HepG2 (cell line): ENCODE measurements around the gene PSEN1. TPM values are rescaled to one million over a fixed set of nuclear protein-coding genes. Genes with fewer than 3 reads are reported as not detected.

Experiments used
- GATAD1 ChIP-seq: IDR thresholded peaks from 2 replicates; pipeline ENCODE4 v1.6.1; 2016; ENCODE audit warnings: missing genetic modification reagents, missing compliant biosample characterization
- MZF1 ChIP-seq: sonication (generic); formaldehyde crosslinking; IDR thresholded peaks from 2 replicates; pipeline ENCODE4 v1.8.1; 2023; ENCODE audit warnings: mild to moderate bottlenecking, missing genetic modification reagents, borderline replicate concordance
- ZNF317 ChIP-seq: sonication (generic); formaldehyde crosslinking; IDR thresholded peaks from 2 replicates; pipeline ENCODE4 v1.5.0; 2020; ENCODE audit warnings: mild to moderate bottlenecking, missing genetic modification reagents
- ZNF367 ChIP-seq: sonication (generic); formaldehyde crosslinking; IDR thresholded peaks from 2 replicates; pipeline ENCODE4 v1.4.0; 2020; ENCODE audit warnings: missing genetic modification reagents, borderline replicate concordance
- ZNF761 ChIP-seq: sonication (generic); formaldehyde crosslinking; conservative IDR thresholded peaks from 2 replicates; pipeline ENCODE4 v1.4.0; 2020; ENCODE audit warnings: mild to moderate bottlenecking, missing genetic modification reagents
- ZNF781 ChIP-seq: sonication (generic); formaldehyde crosslinking; IDR thresholded peaks from 2 replicates; pipeline ENCODE4 v1.5.1; 2020; ENCODE audit warnings: borderline replicate concordance, mild to moderate bottlenecking, missing genetic modification reagents; ENCODE audit errors: not compliant biosample characterization
- polyA plus RNA-seq, 8 experiments: library from polyadenylated mRNA; depleted of rRNA in 3 of 8; stranded (reverse) in 7 of 8; unstranded in 1 of 8; fragments of >200 nt; fragmentation: Illumina TruSeq in 4 of 8; extraction: Trizol in 4 of 8; gene quantifications; 2 replicates each; pipeline versions ENCODE4 v1.2.1 to v1.2.3, GENCODE V29; 2011 to 2016; ENCODE audit warnings: low read depth in 4 of 8, missing spikeins in 1 of 8, mixed read lengths in 1 of 8; ENCODE audit not compliant: insufficient read depth in 1 of 8
- total RNA-seq, 5 experiments: library from RNA; depleted of rRNA; stranded (reverse); fragments of >200 nt; fragmentation: Illumina TruSeq; extraction: Trizol; gene quantifications; 2 replicates each; pipeline ENCODE4 v1.2.3, GENCODE V29; 2016; ENCODE audit warnings: low read depth in 1 of 5
- TF ChIP-seq, protein P1 (sequence below): sonication (generic); formaldehyde crosslinking; IDR thresholded peaks from one replicate; pipeline ENCODE4 v1.5.1; 2020; ENCODE audit warnings: mild to moderate bottlenecking, missing genetic modification reagents; ENCODE audit errors: not compliant biosample characterization
- TF ChIP-seq, protein P2 (sequence below): sonication (generic); formaldehyde crosslinking; IDR thresholded peaks from 2 replicates; pipeline ENCODE4 v1.4.0; 2020; ENCODE audit warnings: missing genetic modification reagents, borderline replicate concordance
- TF ChIP-seq, protein P3 (sequence below): sonication (generic); formaldehyde crosslinking; IDR thresholded peaks from 2 replicates; pipeline ENCODE4 v1.4.0; 2020; ENCODE audit warnings: missing genetic modification reagents, borderline replicate concordance
- TF ChIP-seq, protein P4 (sequence below): sonication (generic); formaldehyde crosslinking; IDR thresholded peaks from 2 replicates; pipeline ENCODE4 v1.8.0; 2022; ENCODE audit warnings: low read depth, missing genetic modification reagents

Gene PSEN1
- total and polyA plus RNA-seq, 2 of the 13 experiments (the other 11 are each of a cell fraction or from before 2014, with no cell fraction given), result 12.5 to 26.6 TPM

DNA sequence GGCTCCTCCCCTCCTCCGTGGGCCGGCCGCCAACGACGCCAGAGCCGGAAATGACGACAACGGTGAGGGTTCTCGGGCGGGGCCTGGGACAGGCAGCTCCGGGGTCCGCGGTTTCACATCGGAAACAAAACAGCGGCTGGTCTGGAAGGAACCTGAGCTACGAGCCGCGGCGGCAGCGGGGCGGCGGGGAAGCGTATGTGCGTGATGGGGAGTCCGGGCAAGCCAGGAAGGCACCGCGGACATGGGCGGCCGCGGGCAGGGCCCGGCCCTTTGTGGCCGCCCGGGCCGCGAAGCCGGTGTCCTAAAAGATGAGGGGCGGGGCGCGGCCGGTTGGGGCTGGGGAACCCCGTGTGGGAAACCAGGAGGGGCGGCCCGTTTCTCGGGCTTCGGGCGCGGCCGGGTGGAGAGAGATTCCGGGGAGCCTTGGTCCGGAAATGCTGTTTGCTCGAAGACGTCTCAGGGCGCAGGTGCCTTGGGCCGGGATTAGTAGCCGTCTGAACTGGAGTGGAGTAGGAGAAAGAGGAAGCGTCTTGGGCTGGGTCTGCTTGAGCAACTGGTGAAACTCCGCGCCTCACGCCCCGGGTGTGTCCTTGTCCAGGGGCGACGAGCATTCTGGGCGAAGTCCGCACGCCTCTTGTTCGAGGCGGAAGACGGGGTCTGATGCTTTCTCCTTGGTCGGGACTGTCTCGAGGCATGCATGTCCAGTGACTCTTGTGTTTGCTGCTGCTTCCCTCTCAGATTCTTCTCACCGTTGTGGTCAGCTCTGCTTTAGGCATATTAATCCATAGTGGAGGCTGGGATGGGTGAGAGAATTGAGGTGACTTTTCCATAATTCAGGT is at the start of gene PSEN1 (continued):
- TF ChIP-seq, protein P1, sequence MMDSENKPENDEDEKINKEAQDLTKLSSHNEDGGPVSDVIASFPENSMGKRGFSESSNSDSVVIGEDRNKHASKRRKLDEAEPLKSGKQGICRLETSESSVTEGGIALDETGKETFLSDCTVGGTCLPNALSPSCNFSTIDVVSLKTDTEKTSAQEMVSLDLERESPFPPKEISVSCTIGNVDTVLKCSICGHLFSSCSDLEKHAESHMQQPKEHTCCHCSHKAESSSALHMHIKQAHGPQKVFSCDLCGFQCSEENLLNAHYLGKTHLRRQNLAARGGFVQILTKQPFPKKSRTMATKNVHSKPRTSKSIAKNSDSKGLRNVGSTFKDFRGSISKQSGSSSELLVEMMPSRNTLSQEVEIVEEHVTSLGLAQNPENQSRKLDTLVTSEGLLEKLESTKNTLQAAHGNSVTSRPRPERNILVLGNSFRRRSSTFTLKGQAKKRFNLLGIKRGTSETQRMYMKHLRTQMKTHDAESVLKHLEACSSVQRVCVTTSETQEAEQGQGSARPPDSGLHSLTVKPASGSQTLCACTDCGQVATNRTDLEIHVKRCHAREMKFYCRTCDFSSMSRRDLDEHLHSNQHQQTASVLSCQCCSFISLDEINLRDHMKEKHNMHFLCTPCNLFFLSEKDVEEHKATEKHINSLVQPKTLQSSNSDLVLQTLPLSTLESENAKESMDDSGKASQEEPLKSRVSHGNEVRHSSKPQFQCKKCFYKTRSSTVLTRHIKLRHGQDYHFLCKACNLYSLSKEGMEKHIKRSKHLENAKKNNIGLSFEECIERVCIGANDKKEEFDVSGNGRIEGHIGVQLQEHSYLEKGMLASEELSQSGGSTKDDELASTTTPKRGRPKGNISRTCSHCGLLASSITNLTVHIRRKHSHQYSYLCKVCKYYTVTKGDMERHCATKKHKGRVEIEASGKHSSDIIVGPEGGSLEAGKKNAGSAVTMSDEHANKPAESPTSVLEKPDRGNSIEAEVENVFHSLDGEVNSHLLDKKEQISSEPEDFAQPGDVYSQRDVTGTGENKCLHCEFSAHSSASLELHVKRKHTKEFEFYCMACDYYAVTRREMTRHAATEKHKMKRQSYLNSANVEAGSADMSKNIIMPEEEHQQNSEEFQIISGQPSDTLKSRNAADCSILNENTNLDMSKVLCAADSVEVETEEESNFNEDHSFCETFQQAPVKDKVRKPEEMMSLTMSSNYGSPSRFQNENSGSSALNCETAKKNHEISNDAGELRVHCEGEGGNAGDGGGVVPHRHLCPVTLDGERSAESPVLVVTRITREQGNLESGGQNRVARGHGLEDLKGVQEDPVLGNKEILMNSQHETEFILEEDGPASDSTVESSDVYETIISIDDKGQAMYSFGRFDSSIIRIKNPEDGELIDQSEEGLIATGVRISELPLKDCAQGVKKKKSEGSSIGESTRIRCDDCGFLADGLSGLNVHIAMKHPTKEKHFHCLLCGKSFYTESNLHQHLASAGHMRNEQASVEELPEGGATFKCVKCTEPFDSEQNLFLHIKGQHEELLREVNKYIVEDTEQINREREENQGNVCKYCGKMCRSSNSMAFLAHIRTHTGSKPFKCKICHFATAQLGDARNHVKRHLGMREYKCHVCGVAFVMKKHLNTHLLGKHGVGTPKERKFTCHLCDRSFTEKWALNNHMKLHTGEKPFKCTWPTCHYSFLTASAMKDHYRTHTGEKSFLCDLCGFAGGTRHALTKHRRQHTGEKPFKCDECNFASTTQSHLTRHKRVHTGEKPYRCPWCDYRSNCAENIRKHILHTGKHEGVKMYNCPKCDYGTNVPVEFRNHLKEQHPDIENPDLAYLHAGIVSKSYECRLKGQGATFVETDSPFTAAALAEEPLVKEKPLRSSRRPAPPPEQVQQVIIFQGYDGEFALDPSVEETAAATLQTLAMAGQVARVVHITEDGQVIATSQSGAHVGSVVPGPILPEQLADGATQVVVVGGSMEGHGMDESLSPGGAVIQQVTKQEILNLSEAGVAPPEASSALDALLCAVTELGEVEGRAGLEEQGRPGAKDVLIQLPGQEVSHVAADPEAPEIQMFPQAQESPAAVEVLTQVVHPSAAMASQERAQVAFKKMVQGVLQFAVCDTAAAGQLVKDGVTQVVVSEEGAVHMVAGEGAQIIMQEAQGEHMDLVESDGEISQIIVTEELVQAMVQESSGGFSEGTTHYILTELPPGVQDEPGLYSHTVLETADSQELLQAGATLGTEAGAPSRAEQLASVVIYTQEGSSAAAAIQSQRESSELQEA (CRISPR knock-in tag), result no peak
- TF ChIP-seq ZNF367 (CRISPR knock-in tag) (no peak), ZNF761 (no peak), MZF1 (CRISPR knock-in tag) (no peak), ZNF781 (CRISPR knock-in tag) (no peak), GATAD1 (CRISPR knock-in tag) (peak; percentile 79), ZNF317 (CRISPR knock-in tag) (no peak)
- TF ChIP-seq, protein P2, sequence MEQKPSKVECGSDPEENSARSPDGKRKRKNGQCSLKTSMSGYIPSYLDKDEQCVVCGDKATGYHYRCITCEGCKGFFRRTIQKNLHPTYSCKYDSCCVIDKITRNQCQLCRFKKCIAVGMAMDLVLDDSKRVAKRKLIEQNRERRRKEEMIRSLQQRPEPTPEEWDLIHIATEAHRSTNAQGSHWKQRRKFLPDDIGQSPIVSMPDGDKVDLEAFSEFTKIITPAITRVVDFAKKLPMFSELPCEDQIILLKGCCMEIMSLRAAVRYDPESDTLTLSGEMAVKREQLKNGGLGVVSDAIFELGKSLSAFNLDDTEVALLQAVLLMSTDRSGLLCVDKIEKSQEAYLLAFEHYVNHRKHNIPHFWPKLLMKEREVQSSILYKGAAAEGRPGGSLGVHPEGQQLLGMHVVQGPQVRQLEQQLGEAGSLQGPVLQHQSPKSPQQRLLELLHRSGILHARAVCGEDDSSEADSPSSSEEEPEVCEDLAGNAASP (CRISPR knock-in tag), result no peak
- TF ChIP-seq, protein P3, sequence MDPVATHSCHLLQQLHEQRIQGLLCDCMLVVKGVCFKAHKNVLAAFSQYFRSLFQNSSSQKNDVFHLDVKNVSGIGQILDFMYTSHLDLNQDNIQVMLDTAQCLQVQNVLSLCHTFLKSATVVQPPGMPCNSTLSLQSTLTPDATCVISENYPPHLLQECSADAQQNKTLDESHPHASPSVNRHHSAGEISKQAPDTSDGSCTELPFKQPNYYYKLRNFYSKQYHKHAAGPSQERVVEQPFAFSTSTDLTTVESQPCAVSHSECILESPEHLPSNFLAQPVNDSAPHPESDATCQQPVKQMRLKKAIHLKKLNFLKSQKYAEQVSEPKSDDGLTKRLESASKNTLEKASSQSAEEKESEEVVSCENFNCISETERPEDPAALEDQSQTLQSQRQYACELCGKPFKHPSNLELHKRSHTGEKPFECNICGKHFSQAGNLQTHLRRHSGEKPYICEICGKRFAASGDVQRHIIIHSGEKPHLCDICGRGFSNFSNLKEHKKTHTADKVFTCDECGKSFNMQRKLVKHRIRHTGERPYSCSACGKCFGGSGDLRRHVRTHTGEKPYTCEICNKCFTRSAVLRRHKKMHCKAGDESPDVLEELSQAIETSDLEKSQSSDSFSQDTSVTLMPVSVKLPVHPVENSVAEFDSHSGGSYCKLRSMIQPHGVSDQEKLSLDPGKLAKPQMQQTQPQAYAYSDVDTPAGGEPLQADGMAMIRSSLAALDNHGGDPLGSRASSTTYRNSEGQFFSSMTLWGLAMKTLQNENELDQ (CRISPR knock-in tag), result no peak
- TF ChIP-seq, protein P4, sequence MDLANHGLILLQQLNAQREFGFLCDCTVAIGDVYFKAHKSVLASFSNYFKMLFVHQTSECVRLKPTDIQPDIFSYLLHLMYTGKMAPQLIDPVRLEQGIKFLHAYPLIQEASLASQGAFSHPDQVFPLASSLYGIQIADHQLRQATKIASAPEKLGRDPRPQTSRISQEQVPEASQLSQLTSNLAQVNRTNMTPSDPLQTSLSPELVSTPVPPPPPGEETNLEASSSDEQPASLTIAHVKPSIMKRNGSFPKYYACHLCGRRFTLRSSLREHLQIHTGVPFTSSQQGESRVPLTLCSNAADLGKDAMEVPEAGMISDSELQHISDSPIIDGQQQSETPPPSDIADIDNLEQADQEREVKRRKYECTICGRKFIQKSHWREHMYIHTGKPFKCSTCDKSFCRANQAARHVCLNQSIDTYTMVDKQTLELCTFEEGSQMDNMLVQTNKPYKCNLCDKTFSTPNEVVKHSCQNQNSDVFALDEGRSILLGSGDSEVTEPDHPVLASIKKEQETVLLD (CRISPR knock-in tag), result no peak
